ENCODE measurements around the gene TYSND1.
"Not testable (repeated sequence)": the region's sequence is repeated elsewhere in the genome, so short reads cannot be mapped to it uniquely, and the experiment has no call there.

The TYSND1 gene

DNA sequence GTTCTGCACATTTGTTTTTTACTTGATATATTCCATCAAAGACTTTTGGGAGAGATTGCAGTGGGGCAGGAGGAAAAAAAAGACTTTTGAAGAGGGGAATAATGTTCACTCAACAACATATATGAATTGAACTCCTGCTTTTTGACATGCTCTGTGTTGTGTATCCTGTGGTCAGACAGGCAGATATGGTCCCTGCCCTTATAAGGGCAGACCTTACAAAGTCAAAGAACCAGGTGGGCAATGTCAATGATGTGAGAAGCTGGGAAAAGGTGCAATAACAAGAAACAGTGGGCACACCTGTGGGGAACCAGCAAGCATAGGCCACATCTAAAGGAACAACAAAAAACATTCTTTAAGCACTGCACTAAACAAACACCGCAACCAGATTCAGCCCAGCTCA lies 22.1 kb downstream of the TYSND1 start:
- no peak for DNase-seq
- no peak overlapping the region for H3K4me3 ChIP-seq (ENCODE audit: insufficient read depth, low read depth, low read length, poor library complexity, severe bottlenecking)
- H3K27me3 ChIP-seq (replicated peaks; ENCODE audit: control insufficient read depth, insufficient read depth, low read length, poor library complexity, severe bottlenecking), result no peaks in the 10 kb centered on the region
- no peaks in the 10 kb centered on the region for H3K36me3 ChIP-seq (ENCODE audit: control insufficient read depth, insufficient read depth, low read length)
- no peaks in the 10 kb centered on the region for H3K9me3 ChIP-seq (ENCODE audit: control insufficient read depth, low read length)
- no peaks in the 10 kb centered on the region for H3K4me1 ChIP-seq (ENCODE audit: control insufficient read depth, insufficient read depth, low read length, poor library complexity, severe bottlenecking)
- H3K27ac ChIP-seq (ENCODE audit: insufficient read depth, low read length, poor library complexity, severe bottlenecking), result no peak overlapping the region

DNA sequence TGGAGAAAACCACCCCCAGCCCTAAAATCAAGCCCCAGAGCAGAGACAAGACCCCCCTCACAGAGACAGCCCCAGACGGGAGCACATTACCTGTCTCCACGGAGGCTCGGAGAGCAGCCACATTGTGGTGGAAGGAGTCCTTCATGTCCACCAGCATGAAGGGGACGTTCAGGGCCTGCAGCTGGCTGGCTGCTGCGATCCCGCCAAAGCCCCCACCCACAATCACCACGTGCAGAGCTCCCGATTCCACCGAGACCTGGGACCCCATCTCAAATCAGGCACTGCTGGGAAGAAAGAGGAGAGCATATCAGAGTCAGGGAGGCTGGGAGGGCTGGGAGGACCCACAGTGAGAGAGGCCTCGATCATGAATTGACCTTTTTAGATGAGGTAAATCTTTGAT lies 22.7 kb downstream of the TYSND1 start:
- Histone ChIP-seq H3K4me1 (ENCODE audit: control insufficient read depth, insufficient read depth, low read length, poor library complexity, severe bottlenecking) (no peaks in the 10 kb centered on the region), H3K27me3 (replicated peaks; ENCODE audit: control insufficient read depth, insufficient read depth, low read length, poor library complexity, severe bottlenecking) (no peaks in the 10 kb centered on the region), H3K9me3 (ENCODE audit: control insufficient read depth, low read length) (no peaks in the 10 kb centered on the region), H3K4me3 (ENCODE audit: insufficient read depth, low read depth, low read length, poor library complexity, severe bottlenecking) (no peak overlapping the region), H3K27ac (ENCODE audit: insufficient read depth, low read length, poor library complexity, severe bottlenecking) (no peak overlapping the region), H3K36me3 (ENCODE audit: control insufficient read depth, insufficient read depth, low read length) (no peaks in the 10 kb centered on the region)
- DNase-seq, result no peak

DNA sequence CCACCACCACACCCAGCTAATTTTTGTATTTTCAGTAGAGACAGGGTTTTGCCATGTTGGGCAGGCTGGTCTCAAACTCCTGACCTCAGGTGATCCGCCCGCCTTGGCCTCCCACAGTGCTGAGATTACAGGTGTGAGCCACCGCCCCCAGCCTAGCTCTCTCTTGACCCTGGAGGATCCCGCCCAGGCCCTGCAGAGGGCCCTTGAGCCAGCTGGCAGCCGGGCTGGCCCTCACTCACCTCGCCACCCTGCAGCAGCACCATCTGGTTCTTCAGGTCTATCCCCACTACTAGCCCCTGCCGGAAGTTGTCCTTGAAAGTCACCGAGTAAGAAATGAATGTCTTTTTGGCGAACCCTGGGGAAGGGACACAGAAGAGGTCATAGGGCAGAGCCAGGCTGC lies 23.3 kb downstream of the TYSND1 start:
- not testable (repeated sequence) for H3K4me1 ChIP-seq (ENCODE audit: control insufficient read depth, insufficient read depth, low read length, poor library complexity, severe bottlenecking); H3K27me3 ChIP-seq (replicated peaks; ENCODE audit: control insufficient read depth, insufficient read depth, low read length, poor library complexity, severe bottlenecking); DNase-seq; H3K27ac ChIP-seq (ENCODE audit: insufficient read depth, low read length, poor library complexity, severe bottlenecking); H3K9me3 ChIP-seq (ENCODE audit: control insufficient read depth, low read length); H3K36me3 ChIP-seq (ENCODE audit: control insufficient read depth, insufficient read depth, low read length); H3K4me3 ChIP-seq (ENCODE audit: insufficient read depth, low read depth, low read length, poor library complexity, severe bottlenecking)

DNA sequence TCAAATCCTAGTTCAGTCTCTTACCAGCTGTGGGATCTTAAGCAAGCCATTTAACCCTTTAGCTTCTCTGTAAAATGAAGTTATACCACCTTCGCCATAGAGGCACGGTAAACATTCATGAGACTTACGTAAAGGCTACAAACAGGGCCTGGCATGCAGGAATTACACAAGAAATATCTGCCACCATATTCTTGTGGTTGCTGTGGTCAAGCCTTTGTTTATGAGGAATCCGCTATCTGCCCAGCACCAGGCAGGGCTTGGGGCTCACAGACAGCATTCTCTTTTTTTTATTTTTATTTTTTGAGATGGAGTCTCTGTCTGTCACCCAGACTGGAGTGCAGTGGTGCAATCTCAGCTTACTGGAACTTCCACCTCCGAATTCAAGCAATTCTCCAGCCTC lies 23.8 kb downstream of the TYSND1 start:
- no peak for DNase-seq
- Histone ChIP-seq H3K9me3 (ENCODE audit: control insufficient read depth, low read length) (no peaks in the 10 kb centered on the region), H3K27ac (ENCODE audit: insufficient read depth, low read length, poor library complexity, severe bottlenecking) (no peak overlapping the region), H3K4me1 (ENCODE audit: control insufficient read depth, insufficient read depth, low read length, poor library complexity, severe bottlenecking) (no peaks in the 10 kb centered on the region), H3K27me3 (replicated peaks; ENCODE audit: control insufficient read depth, insufficient read depth, low read length, poor library complexity, severe bottlenecking) (no peaks in the 10 kb centered on the region), H3K36me3 (ENCODE audit: control insufficient read depth, insufficient read depth, low read length) (no peaks in the 10 kb centered on the region), H3K4me3 (ENCODE audit: insufficient read depth, low read depth, low read length, poor library complexity, severe bottlenecking) (no peak overlapping the region)

DNA sequence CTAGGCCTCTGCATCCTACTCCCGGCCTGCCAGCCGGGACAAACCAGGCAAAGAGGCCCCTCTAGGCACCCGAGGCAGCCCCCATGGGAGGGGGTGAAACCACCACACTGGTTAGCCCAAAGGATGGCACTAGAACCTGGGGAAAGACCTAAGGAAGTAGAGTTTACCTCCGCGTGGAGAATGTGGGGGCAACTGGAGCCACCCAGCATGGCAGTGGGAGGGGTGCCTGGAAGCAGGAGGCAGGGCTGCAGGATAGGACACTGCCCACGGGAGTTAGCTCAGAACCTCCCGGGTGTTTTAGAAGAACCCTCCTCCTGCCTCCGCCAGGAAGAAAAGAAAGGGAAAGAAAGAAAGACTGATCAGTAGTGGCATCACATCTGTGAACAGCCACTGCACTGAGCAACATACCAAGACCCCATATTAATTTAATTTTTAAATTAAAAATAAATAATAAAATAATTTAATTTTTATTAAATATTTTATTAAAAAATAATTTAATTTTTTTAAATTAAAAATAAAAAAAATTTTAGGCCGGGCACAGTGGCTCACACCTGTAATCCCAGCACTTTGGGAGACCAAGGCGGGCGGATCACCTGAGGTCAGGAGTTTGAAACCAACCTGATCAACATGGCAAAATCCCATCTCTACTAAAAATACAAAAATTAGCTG lies 25.1 kb downstream of the TYSND1 start:
- no peak for DNase-seq
- Histone ChIP-seq H3K4me1 (ENCODE audit: control insufficient read depth, insufficient read depth, low read length, poor library complexity, severe bottlenecking) (no peaks in the 10 kb centered on the region), H3K4me3 (ENCODE audit: insufficient read depth, low read depth, low read length, poor library complexity, severe bottlenecking) (no peak overlapping the region), H3K27me3 (replicated peaks; ENCODE audit: control insufficient read depth, insufficient read depth, low read length, poor library complexity, severe bottlenecking) (no peaks in the 10 kb centered on the region), H3K27ac (ENCODE audit: insufficient read depth, low read length, poor library complexity, severe bottlenecking) (no peak overlapping the region), H3K9me3 (ENCODE audit: control insufficient read depth, low read length) (no peaks in the 10 kb centered on the region), H3K36me3 (ENCODE audit: control insufficient read depth, insufficient read depth, low read length) (no peaks in the 10 kb centered on the region)

DNA sequence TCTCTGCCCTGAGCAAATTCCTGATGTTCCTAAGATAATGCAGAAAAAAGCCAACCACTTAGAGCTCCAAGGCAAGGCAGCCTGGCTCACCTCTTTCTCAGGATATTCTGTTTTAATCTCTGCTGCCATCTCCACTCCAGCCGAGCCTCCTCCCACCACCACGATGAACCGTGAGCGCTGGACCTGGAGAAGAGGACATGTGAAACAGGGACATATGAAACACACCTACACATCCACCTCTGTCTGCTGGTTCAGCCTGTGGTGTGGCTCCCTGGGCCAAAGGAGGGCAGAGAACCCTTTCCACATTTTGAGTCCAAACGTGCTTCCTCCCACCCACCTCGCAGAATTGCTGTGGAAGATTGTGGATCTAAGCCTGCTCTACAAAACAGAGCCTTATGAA lies 26.1 kb downstream of the TYSND1 start:
- H3K36me3 ChIP-seq (ENCODE audit: control insufficient read depth, insufficient read depth, low read length), result no peaks in the 10 kb centered on the region
- no peaks in the 10 kb centered on the region for H3K27me3 ChIP-seq (replicated peaks; ENCODE audit: control insufficient read depth, insufficient read depth, low read length, poor library complexity, severe bottlenecking)
- H3K4me1 ChIP-seq (ENCODE audit: control insufficient read depth, insufficient read depth, low read length, poor library complexity, severe bottlenecking), result peaks cover 6% of the 10 kb centered on the region
- H3K9me3 ChIP-seq (ENCODE audit: control insufficient read depth, low read length), result no peaks in the 10 kb centered on the region
- H3K4me3 ChIP-seq (ENCODE audit: insufficient read depth, low read depth, low read length, poor library complexity, severe bottlenecking), result no peak overlapping the region
- no peak overlapping the region for H3K27ac ChIP-seq (ENCODE audit: insufficient read depth, low read length, poor library complexity, severe bottlenecking)
- no peak for DNase-seq

DNA sequence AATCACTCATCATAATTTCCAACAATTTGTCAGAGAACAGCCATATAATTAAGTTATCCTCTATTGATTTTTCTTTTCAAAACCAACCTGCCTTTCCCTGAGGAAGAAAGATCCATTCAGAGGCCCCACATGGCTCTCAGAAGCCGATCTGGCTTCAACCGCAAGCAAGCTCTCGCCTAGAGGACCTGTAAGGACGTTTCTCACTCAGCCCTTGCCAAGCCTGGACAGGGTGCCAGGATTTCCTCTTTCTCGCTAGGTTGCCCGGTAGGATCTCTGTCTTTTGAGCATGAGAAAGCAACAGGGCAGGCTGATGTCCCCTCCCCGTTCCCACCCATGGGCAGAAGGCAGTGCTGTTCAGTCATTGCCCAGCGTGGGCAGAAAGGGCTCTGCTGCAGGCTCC lies 26.9 kb downstream of the TYSND1 start:
- Histone ChIP-seq H3K27ac (ENCODE audit: insufficient read depth, low read length, poor library complexity, severe bottlenecking) (no peak overlapping the region), H3K4me1 (ENCODE audit: control insufficient read depth, insufficient read depth, low read length, poor library complexity, severe bottlenecking) (peaks cover 6% of the 10 kb centered on the region)
- DNase-seq, result no peak

DNA sequence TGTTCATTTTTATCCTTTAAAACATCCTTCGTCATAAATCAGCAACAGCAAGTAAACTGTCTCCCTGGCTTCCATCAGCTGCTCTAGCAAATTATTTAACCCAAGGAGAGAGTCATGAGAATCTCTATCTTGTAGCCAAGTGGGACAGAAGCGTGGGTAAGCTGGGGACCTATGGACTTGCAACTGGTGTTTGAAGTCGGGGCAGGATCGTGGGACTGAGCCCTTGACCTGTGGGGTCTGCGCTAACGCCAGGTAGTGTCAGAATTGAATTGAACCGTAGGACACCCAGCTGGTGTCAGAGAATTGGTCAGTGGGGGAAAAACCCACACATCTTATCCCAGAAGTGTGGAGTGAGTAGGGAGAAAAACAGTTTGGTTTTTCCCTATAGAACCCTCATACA lies 27.3 kb downstream of the TYSND1 start:
- H3K36me3 ChIP-seq (ENCODE audit: control insufficient read depth, insufficient read depth, low read length), result peaks cover 4% of the 10 kb centered on the region
- H3K9me3 ChIP-seq (ENCODE audit: control insufficient read depth, low read length), result no peaks in the 10 kb centered on the region
- no peak for DNase-seq
- H3K27ac ChIP-seq (ENCODE audit: insufficient read depth, low read length, poor library complexity, severe bottlenecking), result no peak overlapping the region
- H3K4me3 ChIP-seq (ENCODE audit: insufficient read depth, low read depth, low read length, poor library complexity, severe bottlenecking), result no peak overlapping the region
- no peaks in the 10 kb centered on the region for H3K27me3 ChIP-seq (replicated peaks; ENCODE audit: control insufficient read depth, insufficient read depth, low read length, poor library complexity, severe bottlenecking)
- peaks cover 6% of the 10 kb centered on the region for H3K4me1 ChIP-seq (ENCODE audit: control insufficient read depth, insufficient read depth, low read length, poor library complexity, severe bottlenecking)

More for the DNA sequence above, 26.9 kb downstream of the TYSND1 start:
- Histone ChIP-seq H3K27me3 (replicated peaks; ENCODE audit: control insufficient read depth, insufficient read depth, low read length, poor library complexity, severe bottlenecking) (no peaks in the 10 kb centered on the region), H3K4me3 (ENCODE audit: insufficient read depth, low read depth, low read length, poor library complexity, severe bottlenecking) (no peak overlapping the region), H3K9me3 (ENCODE audit: control insufficient read depth, low read length) (no peaks in the 10 kb centered on the region), H3K36me3 (ENCODE audit: control insufficient read depth, insufficient read depth, low read length) (peaks cover 4% of the 10 kb centered on the region)

DNA sequence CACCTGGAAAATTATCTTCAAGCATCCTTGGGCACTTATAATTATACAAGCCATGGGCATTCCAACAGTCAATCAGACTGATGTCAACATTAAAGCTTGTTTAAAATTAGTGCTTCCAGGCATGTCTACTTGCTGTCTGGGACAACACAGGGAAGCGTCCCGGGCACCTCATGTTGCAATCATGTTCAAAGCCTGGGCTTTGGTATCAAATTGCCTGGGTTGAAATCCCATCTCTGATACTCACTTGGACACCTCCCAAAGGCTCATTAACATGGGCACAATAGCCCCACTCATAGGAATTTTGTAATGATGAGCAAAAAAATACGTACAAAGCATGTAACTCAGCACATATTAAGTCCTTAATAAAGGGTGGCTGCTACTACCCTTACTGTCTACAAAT lies 28.3 kb downstream of the TYSND1 start:
- no peak overlapping the region for H3K4me3 ChIP-seq (ENCODE audit: insufficient read depth, low read depth, low read length, poor library complexity, severe bottlenecking)
- H3K4me1 ChIP-seq (ENCODE audit: control insufficient read depth, insufficient read depth, low read length, poor library complexity, severe bottlenecking), result peaks cover 6% of the 10 kb centered on the region
- no peaks in the 10 kb centered on the region for H3K9me3 ChIP-seq (ENCODE audit: control insufficient read depth, low read length)
- no peak overlapping the region for H3K27ac ChIP-seq (ENCODE audit: insufficient read depth, low read length, poor library complexity, severe bottlenecking)
- H3K36me3 ChIP-seq (ENCODE audit: control insufficient read depth, insufficient read depth, low read length), result peaks cover 8% of the 10 kb centered on the region
- DNase-seq, result no peak
- H3K27me3 ChIP-seq (replicated peaks; ENCODE audit: control insufficient read depth, insufficient read depth, low read length, poor library complexity, severe bottlenecking), result no peaks in the 10 kb centered on the region

DNA sequence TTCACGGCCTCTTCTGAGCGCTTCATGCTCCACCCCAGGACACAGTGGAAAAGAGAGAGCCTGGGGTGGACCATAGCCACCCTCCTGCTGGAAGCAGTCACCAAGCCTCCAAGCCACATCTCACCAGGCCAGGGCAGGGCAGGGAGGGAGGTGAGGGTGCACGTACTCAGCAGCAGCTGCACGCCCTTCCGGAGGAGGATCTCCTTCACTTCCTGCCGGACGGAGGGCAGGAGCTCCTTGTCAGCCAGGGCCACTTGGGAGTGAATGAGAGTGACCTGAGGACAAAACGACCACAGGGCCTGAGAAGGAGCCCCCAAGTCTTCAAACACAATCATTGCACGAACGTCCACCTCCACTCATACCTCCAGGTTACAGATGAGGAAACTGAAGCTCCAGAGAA lies 28.9 kb downstream of the TYSND1 start:
- Histone ChIP-seq H3K36me3 (ENCODE audit: control insufficient read depth, insufficient read depth, low read length) (peaks cover 12% of the 10 kb centered on the region), H3K4me1 (ENCODE audit: control insufficient read depth, insufficient read depth, low read length, poor library complexity, severe bottlenecking) (peaks cover 6% of the 10 kb centered on the region), H3K4me3 (ENCODE audit: insufficient read depth, low read depth, low read length, poor library complexity, severe bottlenecking) (no peak overlapping the region), H3K27ac (ENCODE audit: insufficient read depth, low read length, poor library complexity, severe bottlenecking) (no peak overlapping the region), H3K9me3 (ENCODE audit: control insufficient read depth, low read length) (no peaks in the 10 kb centered on the region), H3K27me3 (replicated peaks; ENCODE audit: control insufficient read depth, insufficient read depth, low read length, poor library complexity, severe bottlenecking) (no peaks in the 10 kb centered on the region)
- DNase-seq, result no peak
